ENCODE results near the gene GTF2F2.

Gene GTF2F2

DNA sequence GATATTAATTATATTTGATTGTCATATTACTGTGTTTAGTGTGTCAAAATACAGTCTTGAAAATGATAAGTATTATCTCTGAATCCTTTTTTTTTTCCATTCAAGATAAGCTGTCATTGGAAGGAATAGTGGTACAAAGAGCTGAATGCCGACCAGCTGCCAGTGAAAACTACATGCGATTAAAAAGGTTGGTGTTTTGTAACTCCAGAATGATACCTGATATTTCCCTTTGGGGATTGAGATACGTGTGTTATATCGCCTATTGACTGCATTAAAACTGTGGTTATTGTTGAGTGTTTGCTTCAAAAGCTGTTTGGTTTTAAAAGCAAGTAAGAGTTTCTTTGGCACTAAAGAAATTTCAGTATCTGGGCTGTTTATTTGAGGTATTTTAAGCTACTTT, 87.0 kb downstream of the GTF2F2 start:
- Histone ChIP-seq H3K4me1 (ENCODE audit: control insufficient read depth, insufficient read depth, low read length, poor library complexity, severe bottlenecking) (no peaks in the 10 kb centered on the region), H3K27ac (ENCODE audit: insufficient read depth, low read length, poor library complexity, severe bottlenecking) (no peak overlapping the region), H3K27me3 (replicated peaks; ENCODE audit: control insufficient read depth, insufficient read depth, low read length, poor library complexity, severe bottlenecking) (no peaks in the 10 kb centered on the region), H3K36me3 (ENCODE audit: control insufficient read depth, insufficient read depth, low read length) (peaks cover 9% of the 10 kb centered on the region), H3K4me3 (ENCODE audit: insufficient read depth, low read depth, low read length, poor library complexity, severe bottlenecking) (no peak overlapping the region), H3K9me3 (ENCODE audit: control insufficient read depth, low read length) (no peaks in the 10 kb centered on the region)
- DNase-seq = no peak

DNA sequence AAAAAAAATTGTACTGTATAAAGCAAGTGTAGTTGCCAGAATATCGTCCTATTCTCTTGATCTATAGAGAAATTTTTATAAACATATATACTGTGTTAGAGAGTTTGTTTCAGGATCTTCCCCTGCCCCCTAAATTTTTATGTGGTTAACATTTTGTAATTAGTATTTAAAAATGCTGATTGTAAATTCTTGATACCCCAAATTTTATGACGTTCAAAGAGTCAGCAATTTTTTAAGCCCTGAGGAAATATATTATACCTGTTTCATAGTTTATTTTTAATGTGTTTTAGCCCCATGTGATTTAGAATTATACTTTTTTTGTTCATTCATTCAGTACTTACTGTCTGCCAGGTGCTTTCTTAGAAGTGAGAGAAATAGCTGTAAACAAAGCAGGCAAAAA, 87.8 kb downstream of the GTF2F2 start:
- H3K9me3 ChIP-seq (ENCODE audit: control insufficient read depth, low read length) = no peaks in the 10 kb centered on the region
- H3K36me3 ChIP-seq (ENCODE audit: control insufficient read depth, insufficient read depth, low read length) = peaks cover 9% of the 10 kb centered on the region
- H3K4me3 ChIP-seq (ENCODE audit: insufficient read depth, low read depth, low read length, poor library complexity, severe bottlenecking) = no peak overlapping the region
- no peaks in the 10 kb centered on the region for H3K4me1 ChIP-seq (ENCODE audit: control insufficient read depth, insufficient read depth, low read length, poor library complexity, severe bottlenecking)
- H3K27ac ChIP-seq (ENCODE audit: insufficient read depth, low read length, poor library complexity, severe bottlenecking) = no peak overlapping the region
- no peaks in the 10 kb centered on the region for H3K27me3 ChIP-seq (replicated peaks; ENCODE audit: control insufficient read depth, insufficient read depth, low read length, poor library complexity, severe bottlenecking)
- DNase-seq = no peak

GRCh38 chr13:45209229-45209628, 88.9 kb downstream of the GTF2F2 start:
- H3K9me3 ChIP-seq (ENCODE audit: control insufficient read depth, low read length) = no peaks in the 10 kb centered on the region
- H3K4me1 ChIP-seq (ENCODE audit: control insufficient read depth, insufficient read depth, low read length, poor library complexity, severe bottlenecking) = no peaks in the 10 kb centered on the region
- no peak overlapping the region for H3K4me3 ChIP-seq (ENCODE audit: insufficient read depth, low read depth, low read length, poor library complexity, severe bottlenecking)
- no peaks in the 10 kb centered on the region for H3K27me3 ChIP-seq (replicated peaks; ENCODE audit: control insufficient read depth, insufficient read depth, low read length, poor library complexity, severe bottlenecking)
- DNase-seq = no peak
- no peak overlapping the region for H3K27ac ChIP-seq (ENCODE audit: insufficient read depth, low read length, poor library complexity, severe bottlenecking)
- H3K36me3 ChIP-seq (ENCODE audit: control insufficient read depth, insufficient read depth, low read length) = peaks cover 9% of the 10 kb centered on the region

GRCh38 chr13:45215392-45216077, 95.2 kb downstream of the GTF2F2 start:
- Histone ChIP-seq H3K4me3 (ENCODE audit: insufficient read depth, low read depth, low read length, poor library complexity, severe bottlenecking) (no peak overlapping the region), H3K27ac (ENCODE audit: insufficient read depth, low read length, poor library complexity, severe bottlenecking) (no peak overlapping the region), H3K9me3 (ENCODE audit: control insufficient read depth, low read length) (no peaks in the 10 kb centered on the region), H3K27me3 (replicated peaks; ENCODE audit: control insufficient read depth, insufficient read depth, low read length, poor library complexity, severe bottlenecking) (no peaks in the 10 kb centered on the region), H3K4me1 (ENCODE audit: control insufficient read depth, insufficient read depth, low read length, poor library complexity, severe bottlenecking) (no peaks in the 10 kb centered on the region), H3K36me3 (ENCODE audit: control insufficient read depth, insufficient read depth, low read length) (no peaks in the 10 kb centered on the region)
- DNase-seq = no peak

- DNase-seq = no peak
- H3K9me3 ChIP-seq (ENCODE audit: control insufficient read depth, low read length) = no peaks in the 10 kb centered on the region
Measured at GRCh38 chr13:45216193-45216592, 95.9 kb downstream of the GTF2F2 start.

GRCh38 chr13:45218689-45219088, 98.4 kb downstream of the GTF2F2 start:
- Histone ChIP-seq H3K4me3 (ENCODE audit: insufficient read depth, low read depth, low read length, poor library complexity, severe bottlenecking) (no peak overlapping the region), H3K27ac (ENCODE audit: insufficient read depth, low read length, poor library complexity, severe bottlenecking) (no peak overlapping the region), H3K4me1 (ENCODE audit: control insufficient read depth, insufficient read depth, low read length, poor library complexity, severe bottlenecking) (no peaks in the 10 kb centered on the region)

More at GRCh38 chr13:45216193-45216592, 95.9 kb downstream of the GTF2F2 start:
- H3K4me3 ChIP-seq (ENCODE audit: insufficient read depth, low read depth, low read length, poor library complexity, severe bottlenecking) = no peak overlapping the region
- H3K27me3 ChIP-seq (replicated peaks; ENCODE audit: control insufficient read depth, insufficient read depth, low read length, poor library complexity, severe bottlenecking) = no peaks in the 10 kb centered on the region
- no peaks in the 10 kb centered on the region for H3K4me1 ChIP-seq (ENCODE audit: control insufficient read depth, insufficient read depth, low read length, poor library complexity, severe bottlenecking)
- no peak overlapping the region for H3K27ac ChIP-seq (ENCODE audit: insufficient read depth, low read length, poor library complexity, severe bottlenecking)
- H3K36me3 ChIP-seq (ENCODE audit: control insufficient read depth, insufficient read depth, low read length) = no peaks in the 10 kb centered on the region

DNA sequence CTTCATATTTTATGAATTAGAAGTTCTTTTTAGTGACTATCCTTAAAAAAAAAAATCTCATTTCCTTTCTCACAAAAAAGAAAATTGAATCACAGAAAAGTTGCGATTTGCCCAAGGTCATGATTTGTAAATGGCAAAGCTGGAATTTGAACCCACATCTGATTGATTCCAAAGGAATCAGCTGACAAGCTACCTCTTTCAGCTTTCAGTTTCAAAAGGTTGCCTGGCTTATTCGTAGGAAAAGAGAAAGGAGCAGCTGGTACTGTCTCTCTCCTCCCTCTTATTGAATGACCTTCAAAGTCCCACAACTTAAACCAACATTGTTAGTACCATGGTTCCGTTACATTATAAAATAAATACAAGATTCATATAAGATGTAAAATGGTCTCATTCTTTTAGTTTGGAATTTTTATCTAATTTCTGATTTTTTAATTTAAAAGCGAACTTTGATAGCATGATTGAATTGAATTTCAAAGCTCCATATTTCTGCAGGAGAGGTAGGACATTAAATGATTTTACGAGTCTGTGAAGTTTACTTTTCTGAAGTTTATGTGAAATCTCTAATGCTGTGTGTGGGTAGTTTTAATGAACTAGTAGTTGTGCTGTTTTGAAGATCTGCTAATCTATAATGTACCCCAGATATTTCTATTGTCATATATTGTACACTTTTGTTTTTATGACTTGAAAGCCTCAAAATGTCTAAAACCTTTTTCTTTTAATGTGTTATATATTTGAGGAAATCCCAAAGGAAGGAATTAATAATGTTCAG, 99.0 kb downstream of the GTF2F2 start:
- Histone ChIP-seq H3K4me3 (ENCODE audit: insufficient read depth, low read depth, low read length, poor library complexity, severe bottlenecking) (no peak overlapping the region), H3K4me1 (ENCODE audit: control insufficient read depth, insufficient read depth, low read length, poor library complexity, severe bottlenecking) (no peaks in the 10 kb centered on the region), H3K36me3 (ENCODE audit: control insufficient read depth, insufficient read depth, low read length) (no peaks in the 10 kb centered on the region), H3K9me3 (ENCODE audit: control insufficient read depth, low read length) (no peaks in the 10 kb centered on the region), H3K27me3 (replicated peaks; ENCODE audit: control insufficient read depth, insufficient read depth, low read length, poor library complexity, severe bottlenecking) (no peaks in the 10 kb centered on the region), H3K27ac (ENCODE audit: insufficient read depth, low read length, poor library complexity, severe bottlenecking) (no peak overlapping the region)
- no peak for DNase-seq

More at GRCh38 chr13:45218689-45219088, 98.4 kb downstream of the GTF2F2 start:
- no peaks in the 10 kb centered on the region for H3K9me3 ChIP-seq (ENCODE audit: control insufficient read depth, low read length)
- H3K27me3 ChIP-seq (replicated peaks; ENCODE audit: control insufficient read depth, insufficient read depth, low read length, poor library complexity, severe bottlenecking) = no peaks in the 10 kb centered on the region
- DNase-seq = no peak
- no peaks in the 10 kb centered on the region for H3K36me3 ChIP-seq (ENCODE audit: control insufficient read depth, insufficient read depth, low read length)

GRCh38 chr13:45219938-45220375, 99.6 kb downstream of the GTF2F2 start:
- no peak overlapping the region for H3K27ac ChIP-seq (ENCODE audit: insufficient read depth, low read length, poor library complexity, severe bottlenecking)

DNA sequence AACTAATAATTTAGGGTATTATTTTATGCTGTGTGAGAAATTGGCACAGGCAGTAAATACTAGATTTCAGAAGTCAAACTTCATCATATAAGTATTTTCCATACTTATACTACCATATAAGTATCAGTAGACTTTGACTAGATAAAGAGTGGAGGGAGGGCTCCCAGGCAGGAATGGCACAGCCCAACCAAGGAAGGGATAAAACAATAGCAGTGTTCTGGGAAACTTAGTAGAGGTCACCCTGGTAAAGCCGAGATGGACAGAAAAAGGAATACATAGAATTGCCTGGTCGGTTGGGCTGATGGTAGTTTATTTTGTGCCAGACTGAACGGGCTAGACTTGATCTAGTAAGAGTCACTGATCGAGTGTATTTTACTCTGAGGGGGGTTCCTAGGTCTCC, 100.1 kb downstream of the GTF2F2 start:
- H3K4me3 ChIP-seq (ENCODE audit: insufficient read depth, low read depth, low read length, poor library complexity, severe bottlenecking) = no peak overlapping the region
- no peak overlapping the region for H3K27ac ChIP-seq (ENCODE audit: insufficient read depth, low read length, poor library complexity, severe bottlenecking)
- no peaks in the 10 kb centered on the region for H3K36me3 ChIP-seq (ENCODE audit: control insufficient read depth, insufficient read depth, low read length)
- no peaks in the 10 kb centered on the region for H3K9me3 ChIP-seq (ENCODE audit: control insufficient read depth, low read length)
- no peaks in the 10 kb centered on the region for H3K27me3 ChIP-seq (replicated peaks; ENCODE audit: control insufficient read depth, insufficient read depth, low read length, poor library complexity, severe bottlenecking)
- no peak for DNase-seq
- H3K4me1 ChIP-seq (ENCODE audit: control insufficient read depth, insufficient read depth, low read length, poor library complexity, severe bottlenecking) = no peaks in the 10 kb centered on the region

More at GRCh38 chr13:45219938-45220375, 99.6 kb downstream of the GTF2F2 start:
- Histone ChIP-seq H3K4me3 (ENCODE audit: insufficient read depth, low read depth, low read length, poor library complexity, severe bottlenecking) (no peak overlapping the region), H3K27me3 (replicated peaks; ENCODE audit: control insufficient read depth, insufficient read depth, low read length, poor library complexity, severe bottlenecking) (no peaks in the 10 kb centered on the region), H3K4me1 (ENCODE audit: control insufficient read depth, insufficient read depth, low read length, poor library complexity, severe bottlenecking) (no peaks in the 10 kb centered on the region), H3K9me3 (ENCODE audit: control insufficient read depth, low read length) (no peaks in the 10 kb centered on the region), H3K36me3 (ENCODE audit: control insufficient read depth, insufficient read depth, low read length) (no peaks in the 10 kb centered on the region)
- no peak for DNase-seq

GRCh38 chr13:45222516-45222915, 102.2 kb downstream of the GTF2F2 start:
- no peak overlapping the region for H3K27ac ChIP-seq (ENCODE audit: insufficient read depth, low read length, poor library complexity, severe bottlenecking)
- no peak overlapping the region for H3K4me3 ChIP-seq (ENCODE audit: insufficient read depth, low read depth, low read length, poor library complexity, severe bottlenecking)
- no peaks in the 10 kb centered on the region for H3K36me3 ChIP-seq (ENCODE audit: control insufficient read depth, insufficient read depth, low read length)
- no peaks in the 10 kb centered on the region for H3K4me1 ChIP-seq (ENCODE audit: control insufficient read depth, insufficient read depth, low read length, poor library complexity, severe bottlenecking)
- H3K27me3 ChIP-seq (replicated peaks; ENCODE audit: control insufficient read depth, insufficient read depth, low read length, poor library complexity, severe bottlenecking) = no peaks in the 10 kb centered on the region
- no peaks in the 10 kb centered on the region for H3K9me3 ChIP-seq (ENCODE audit: control insufficient read depth, low read length)
- no peak for DNase-seq
